Uterus (tissue), 4 donors: Measurements from ENCODE around the gene FOXO1. TPM values are rescaled to one million over a fixed set of nuclear protein-coding genes. Genes with fewer than 3 reads are reported as not detected.

ENCODE experiments used
- DNase-seq, 2 donors: peaks; one replicate each; pipeline ENCODE4 v3.0.0-alpha.2; 2019 to 2020
- H3K27ac ChIP-seq, 2 donors: fragments of 200-600 bp; sonication (generic); 1 replicate in 1 of 2; 2 replicates in 1 of 2; pipeline ENCODE4 v1.5.1; 2016 to 2018
- H3K27me3 ChIP-seq, 2 donors: fragments of 200-600 bp; sonication (generic); one replicate each; pipeline ENCODE4 v1.5.1; 2018 to 2019; ENCODE audit warnings: control low read depth in 1 of 2
- H3K36me3 ChIP-seq, 2 donors: fragments of 200-600 bp; sonication (generic); one replicate each; pipeline ENCODE4 v1.5.1; 2019; ENCODE audit warnings: control low read depth in 1 of 2
- H3K4me1 ChIP-seq, 2 donors: fragments of 200-600 bp; sonication (generic); one replicate each; pipeline ENCODE4 v1.5.1; 2018 to 2019; ENCODE audit warnings: control low read depth in 1 of 2
- H3K4me3 ChIP-seq, 2 donors: fragments of 200-600 bp; sonication (generic); 1 replicate in 1 of 2; 2 replicates in 1 of 2; pipeline ENCODE4 v1.5.1; 2018 to 2019; ENCODE audit warnings: mild to moderate bottlenecking in 1 of 2
- H3K9me3 ChIP-seq, 2 donors: fragments of 200-600 bp; sonication (generic); one replicate each; pipeline ENCODE4 v1.5.1; 2019; ENCODE audit warnings: control low read depth in 1 of 2
- CTCF ChIP-seq, 4 experiments: fragments of 200-600 bp in 2 of 4; fragments of 450-650 bp in 2 of 4; sonication (generic) in 2 of 4; IDR thresholded peaks; one replicate each; pipeline ENCODE4 v1.5.1; 2016 to 2019; ENCODE audit warnings: antibody characterized with exemption in 4 of 4, mild to moderate bottlenecking in 2 of 4, moderate library complexity in 1 of 4
- POLR2A ChIP-seq, 2 donors: fragments of 450-650 bp; IDR thresholded peaks; one replicate each; pipeline ENCODE4 v1.6.1; 2016; ENCODE audit warnings: antibody characterized with exemption in 2 of 2, mild to moderate bottlenecking in 1 of 2, moderate library complexity in 1 of 2
- intact Hi-C: fragments of 100-400 bp; cut with DNase I; formaldehyde crosslinking; loops from one replicate; pipeline ENCODE4 v1.15.1; 2023; ENCODE audit warnings: low total_unique reads
- total RNA-seq, 4 donors: library from RNA; depleted of rRNA in 3 of 4; stranded (reverse); fragments of >200 nt in 3 of 4; gene quantifications; one replicate each; pipeline versions ENCODE4 v1.1.0 to v1.2.4, GENCODE V29; 2014 to 2023
- donor health status: DM: yes; HTN: yes; CAD: no.

FOXO1 gene
- total RNA-seq, 4 donors from 2014 or later: 46.8 to 130 (median 60.9) TPM

DNA sequence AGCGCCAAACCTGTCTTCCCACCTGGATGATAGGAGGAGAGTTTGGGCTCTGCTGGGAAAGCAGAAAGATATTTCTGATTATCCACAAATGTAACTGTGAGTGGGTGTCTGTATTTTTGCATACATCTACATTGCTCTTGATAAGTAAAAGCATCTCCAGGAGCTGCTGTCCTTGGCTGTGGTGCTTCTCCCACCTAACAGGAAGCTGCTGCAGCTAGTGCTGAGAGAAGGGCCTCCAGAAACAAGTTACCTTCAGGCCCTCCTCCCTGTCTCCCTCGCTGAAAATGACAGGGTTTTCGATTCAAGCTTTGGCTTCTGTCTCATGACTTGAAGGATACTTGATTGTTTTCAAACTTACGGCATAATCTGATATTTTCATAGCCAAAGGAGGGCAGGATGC is 90.1 kb downstream of the FOXO1 start:
- Histone ChIP-seq H3K4me1 (peaks cover 13 to 26% of the 10 kb centered on the region in 2 donors), H3K27me3 (no peaks in the 10 kb centered on the region), H3K36me3 (no peaks in the 10 kb centered on the region), H3K9me3 (no peaks in the 10 kb centered on the region), H3K4me3 (no peak overlapping the region), H3K27ac (peak overlapping the region; percentile 0 to 28)
- TF ChIP-seq POLR2A (IDR thresholded peaks at IDR 0.05) (no peak), CTCF (IDR thresholded peaks at IDR 0.05) (no peak)
- intact Hi-C loops: no loop called here
- DNase-seq: no peak

DNA sequence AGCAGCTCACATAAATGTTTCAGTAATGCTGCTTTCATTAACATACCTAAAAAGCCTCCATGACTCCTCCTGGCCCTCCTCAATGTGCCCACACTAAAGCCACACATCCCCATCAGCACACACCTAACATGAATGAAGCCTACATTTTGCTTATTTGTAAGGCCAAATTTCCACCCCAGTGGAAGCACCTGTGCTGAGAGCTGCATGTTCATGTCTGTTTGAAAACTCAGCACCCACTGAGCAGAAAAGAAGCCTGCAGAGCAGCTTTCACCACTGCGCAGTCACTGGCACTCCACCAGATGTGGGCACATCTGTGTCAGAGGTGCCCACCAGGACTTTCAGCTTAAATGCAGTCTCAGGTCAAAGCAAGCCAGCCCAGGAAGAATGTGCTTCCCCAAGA is 93.5 kb downstream of the FOXO1 start:
- Histone ChIP-seq H3K9me3 (no peaks in the 10 kb centered on the region), H3K27ac (peak overlapping the region; percentile 9 to 10), H3K4me1 (peaks cover 4 to 32% of the 10 kb centered on the region in 2 donors), H3K4me3 (no peak overlapping the region), H3K36me3 (no peaks in the 10 kb centered on the region), H3K27me3 (no peaks in the 10 kb centered on the region)
- no peak for DNase-seq
- no peak for TF ChIP-seq POLR2A (IDR thresholded peaks at IDR 0.05)
- no peak for TF ChIP-seq CTCF (IDR thresholded peaks at IDR 0.05)
- intact Hi-C loops: no loop called here

DNA sequence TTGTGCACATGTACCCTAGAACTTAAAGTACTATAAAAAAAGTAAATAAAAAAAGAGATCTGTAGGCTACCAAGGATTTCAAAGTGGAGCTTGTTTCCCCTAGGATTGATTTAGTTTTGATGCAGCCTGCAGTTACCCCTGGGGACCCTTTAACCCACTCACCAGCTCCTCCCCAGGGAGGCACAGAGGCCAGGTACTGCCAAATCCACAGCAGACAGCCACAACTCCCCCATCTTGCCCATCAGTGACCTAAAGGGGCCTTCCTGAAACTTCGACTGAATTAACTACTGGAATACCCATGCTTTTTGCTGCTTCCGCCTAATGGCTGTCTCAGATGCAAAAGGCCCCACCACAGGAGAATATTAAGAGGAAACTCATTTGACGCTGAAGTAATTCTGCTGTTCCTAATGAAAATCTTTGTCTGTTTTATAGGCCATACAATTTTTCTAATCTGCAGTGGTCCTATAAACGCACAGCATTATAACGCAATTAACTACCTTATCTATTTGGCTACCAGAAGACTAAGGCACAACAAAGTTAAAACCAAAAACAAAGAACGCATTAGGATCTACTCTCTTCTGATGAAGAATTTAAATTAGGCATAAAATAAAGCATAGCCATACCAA is 95.0 kb downstream of the FOXO1 start:
- Histone ChIP-seq H3K4me1 (peaks cover 4 to 32% of the 10 kb centered on the region in 2 donors), H3K4me3 (no peak overlapping the region), H3K27ac (peak overlapping the region in 1 of 2 donors; percentile 19), H3K36me3 (no peaks in the 10 kb centered on the region), H3K9me3 (no peaks in the 10 kb centered on the region), H3K27me3 (no peaks in the 10 kb centered on the region)
- no peak for DNase-seq
- no peak for TF ChIP-seq CTCF (IDR thresholded peaks at IDR 0.05)
- no peak for TF ChIP-seq POLR2A (IDR thresholded peaks at IDR 0.05)
- intact Hi-C loops: no loop called here

DNA sequence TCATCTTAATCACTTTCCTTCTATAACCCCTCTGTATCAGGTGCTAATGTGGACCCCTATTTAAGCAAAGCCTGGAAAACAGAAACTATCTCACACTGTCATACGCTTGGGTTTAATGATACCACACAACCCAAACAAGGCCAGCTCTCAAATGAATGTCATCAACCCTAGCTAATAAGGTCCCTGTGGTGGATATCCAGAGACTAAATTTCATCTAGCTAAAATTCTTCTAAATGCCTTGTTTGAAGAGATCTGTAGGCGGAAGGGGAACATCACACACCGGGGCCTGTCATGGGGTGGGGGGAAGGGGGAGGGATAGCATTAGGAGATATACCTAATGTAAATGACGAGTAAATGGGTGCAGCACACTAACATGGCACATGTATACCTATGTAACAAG is 95.5 kb downstream of the FOXO1 start:
- Histone ChIP-seq H3K4me1 (peaks cover 4 to 32% of the 10 kb centered on the region in 2 donors), H3K27me3 (no peaks in the 10 kb centered on the region), H3K36me3 (no peaks in the 10 kb centered on the region), H3K27ac (peak overlapping the region in 1 of 2 donors; percentile 19), H3K9me3 (no peaks in the 10 kb centered on the region), H3K4me3 (no peak overlapping the region)
- intact Hi-C loops: no loop called here
- no peak for DNase-seq
- TF ChIP-seq POLR2A (IDR thresholded peaks at IDR 0.05) (no peak), CTCF (IDR thresholded peaks at IDR 0.05) (no peak)

- H3K4me1 ChIP-seq: peaks cover 2 to 26% of the 10 kb centered on the region in 2 donors
- peak overlapping the region; percentile 54 to 76 for H3K27ac ChIP-seq
- H3K27me3 ChIP-seq: no peaks in the 10 kb centered on the region
- H3K9me3 ChIP-seq: no peaks in the 10 kb centered on the region
- intact Hi-C loops: no loop called here
- no peaks in the 10 kb centered on the region for H3K36me3 ChIP-seq
- H3K4me3 ChIP-seq: peak overlapping the region in 1 of 2 donors; percentile 8
- DNase-seq: no peak
- TF ChIP-seq POLR2A (IDR thresholded peaks at IDR 0.05) (no peak), CTCF (IDR thresholded peaks at IDR 0.05) (no peak)
Observed at GRCh38 chr13:40569024-40569350, 97.5 kb downstream of the FOXO1 start.
